Heart right ventricle (tissue), 16 donors: ENCODE data around the gene ELMO1. TPM values are rescaled to one million over a fixed set of nuclear protein-coding genes. Genes with fewer than 3 reads are reported as not detected.

Experiments
- ATAC-seq, 8 donors: fragments of 200-7000 bp; cut with Tn5 transposase; one replicate each; pipeline ENCODE4 v1.9.1; 2020; ENCODE audit warnings: mild to moderate bottlenecking in 8 of 8, moderate library complexity in 8 of 8, moderate number of reproducible peaks in 1 of 8
- DNase-seq, 2 donors: peaks; one replicate each; pipeline ENCODE4 v3.0.0-alpha.2; 2020
- H3K27ac ChIP-seq, 10 donors: fragments of 200-600 bp; sonication (generic) in 2 of 10; one replicate each; pipeline versions ENCODE4 v1.5.0 to v1.8.0; 2020 to 2022; ENCODE audit warnings: mild to moderate bottlenecking in 3 of 10
- H3K27me3 ChIP-seq, 7 donors: fragments of 200-600 bp; one replicate each; pipeline ENCODE4 v1.8.0; 2021 to 2022; ENCODE audit warnings: mild to moderate bottlenecking in 2 of 7
- H3K36me3 ChIP-seq, 9 donors: fragments of 200-600 bp; sonication (generic) in 1 of 9; one replicate each; pipeline versions ENCODE4 v1.5.0 to v1.8.0; 2020 to 2022; ENCODE audit warnings: mild to moderate bottlenecking in 2 of 9
- H3K4me1 ChIP-seq, 9 donors: fragments of 200-600 bp; sonication (generic) in 1 of 9; one replicate each; pipeline versions ENCODE4 v1.5.0 to v1.8.0; 2020 to 2022; ENCODE audit warnings: mild to moderate bottlenecking in 4 of 9
- H3K4me3 ChIP-seq, 10 donors: fragments of 200-600 bp; sonication (generic) in 2 of 10; one replicate each; pipeline versions ENCODE4 v1.5.0 to v1.8.0; 2020 to 2022; ENCODE audit warnings: mild to moderate bottlenecking in 7 of 10, moderate library complexity in 2 of 10
- H3K9me3 ChIP-seq, 11 donors: fragments of 200-600 bp in 10 of 11; sonication (generic) in 2 of 11; one replicate each; pipeline versions ENCODE4 v1.5.0 to v1.8.0; 2013 to 2022; ENCODE audit warnings: mild to moderate bottlenecking in 2 of 11, control low read depth in 1 of 11, moderate library complexity in 1 of 11
- CTCF ChIP-seq, 9 donors: fragments of 200-600 bp; sonication (generic) in 2 of 9; IDR thresholded peaks; one replicate each; pipeline versions ENCODE4 v1.5.0 to v1.8.0; 2021 to 2022; ENCODE audit warnings: antibody characterized with exemption in 9 of 9, mild to moderate bottlenecking in 5 of 9, moderate library complexity in 1 of 9
- WGBS, 2 donors: extraction: QIAGEN DNeasy Blood & Tissue Kit; methylation state at CpG; one replicate each; pipeline ENCODE4 v1.1.7; 2013; ENCODE audit warnings: inconsistent platforms in 1 of 2; 5-methylcytosine and 5-hydroxymethylcytosine counted together
- intact Hi-C, 10 donors: fragments of 100-400 bp; cut with DNase I; formaldehyde crosslinking; loops; one replicate each; pipeline versions ENCODE4 v1.11.1 to v1.14.2; 2022
- long read RNA-seq, 3 donors: library from polyadenylated mRNA; unstranded; transcript quantifications; one replicate each; pipeline ENCODE4 v2.0.0, GENCODE V29; 2020 to 2021
- polyA plus RNA-seq, 2 donors: library from polyadenylated mRNA; stranded (reverse); fragments of 200-250 nt; gene quantifications; one replicate each; pipeline ENCODE4 v1.2.3, GENCODE V29; 2013
- total RNA-seq, 10 donors: library from RNA; stranded (reverse); fragmentation: NEBNext Ultra II Directional in 3 of 10; extraction: Animal tissue kit (Norgen Biotek cat#: 25700) in 3 of 10; gene quantifications; one replicate each; pipeline versions ENCODE4 v1.2.1 to v1.2.4, GENCODE V29; 2021 to 2023
- donor health status: Arrhythmogenic right ventricular cardiomyopathy.
- donor health status: ischemic (EF 13 %, LVEDD 7.1; RV severe dilation, severe dysfunction).
- donor health status: healthy with polysubstance abuse.
- donor health status: DM: no; HTN: yes; CAD: no.
- donor health status: DM: no; HTN: no; CAD: no.
- donor health status: ischemic (EF 25% LVEDD 6.9; RV normal size, moderate dysfunction).
- donor health status: ischemic (EF 25% LVEDD 5.7; RV mildly dilated, moderate dysfunction).
- donor health status: healthy.
- donor health status: DM: yes; HTN: yes; CAD: no.
- donor health status: Ischemic cardiomyopathy.
- donor health status: ischemic (EF 35%, LVEDD 5.7; RV mildly dilated, moderate dysfunction).
- donor health status: nonischemic (EF 11% LVEDD 7.7; RV severe dilation, severe dysfunction).
- donor health status: DM: yes; HTN: yes; CAD: no.
- donor health status: PGD.
- donor health status: ischemic (EF 29% LVEDD 5.4; RV normal size, mild dysfunction).
- donor health status: nonischemic (EF 23%, LVEDD 6.1; RV moderate dilation, normal function).

ELMO1 gene, protein sequence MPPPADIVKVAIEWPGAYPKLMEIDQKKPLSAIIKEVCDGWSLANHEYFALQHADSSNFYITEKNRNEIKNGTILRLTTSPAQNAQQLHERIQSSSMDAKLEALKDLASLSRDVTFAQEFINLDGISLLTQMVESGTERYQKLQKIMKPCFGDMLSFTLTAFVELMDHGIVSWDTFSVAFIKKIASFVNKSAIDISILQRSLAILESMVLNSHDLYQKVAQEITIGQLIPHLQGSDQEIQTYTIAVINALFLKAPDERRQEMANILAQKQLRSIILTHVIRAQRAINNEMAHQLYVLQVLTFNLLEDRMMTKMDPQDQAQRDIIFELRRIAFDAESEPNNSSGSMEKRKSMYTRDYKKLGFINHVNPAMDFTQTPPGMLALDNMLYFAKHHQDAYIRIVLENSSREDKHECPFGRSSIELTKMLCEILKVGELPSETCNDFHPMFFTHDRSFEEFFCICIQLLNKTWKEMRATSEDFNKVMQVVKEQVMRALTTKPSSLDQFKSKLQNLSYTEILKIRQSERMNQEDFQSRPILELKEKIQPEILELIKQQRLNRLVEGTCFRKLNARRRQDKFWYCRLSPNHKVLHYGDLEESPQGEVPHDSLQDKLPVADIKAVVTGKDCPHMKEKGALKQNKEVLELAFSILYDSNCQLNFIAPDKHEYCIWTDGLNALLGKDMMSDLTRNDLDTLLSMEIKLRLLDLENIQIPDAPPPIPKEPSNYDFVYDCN
- total RNA-seq, result 10 to 100 TPM in 9 of 10 donors, 1 to 10 TPM in 1; 8.8 to 18.0 (median 14.0) TPM
- 10 to 100 TPM in 1 of 2 donors, 1 to 10 TPM in 1; 8.5 to 14.3 TPM for polyA plus RNA-seq
- long read RNA-seq, donor 1, full-length matches to known transcripts, result 3 of 7 reads
- long read RNA-seq, donor 1, partial matches to known transcripts, result 2 of 7 reads
- long read RNA-seq, donor 1, other reads (novel, unspliced or antisense), result 2 of 7 reads
- long read RNA-seq, donor 2, full-length matches to known transcripts, result 3 of 7 reads
- long read RNA-seq, donor 2, partial matches to known transcripts, result 0 of 7 reads
- long read RNA-seq, donor 2, other reads (novel, unspliced or antisense), result 4 of 7 reads
- long read RNA-seq, donor 3, full-length matches to known transcripts, result 6 of 17 reads
- long read RNA-seq, donor 3, partial matches to known transcripts, result 5 of 17 reads
- long read RNA-seq, donor 3, other reads (novel, unspliced or antisense), result 6 of 17 reads

DNA sequence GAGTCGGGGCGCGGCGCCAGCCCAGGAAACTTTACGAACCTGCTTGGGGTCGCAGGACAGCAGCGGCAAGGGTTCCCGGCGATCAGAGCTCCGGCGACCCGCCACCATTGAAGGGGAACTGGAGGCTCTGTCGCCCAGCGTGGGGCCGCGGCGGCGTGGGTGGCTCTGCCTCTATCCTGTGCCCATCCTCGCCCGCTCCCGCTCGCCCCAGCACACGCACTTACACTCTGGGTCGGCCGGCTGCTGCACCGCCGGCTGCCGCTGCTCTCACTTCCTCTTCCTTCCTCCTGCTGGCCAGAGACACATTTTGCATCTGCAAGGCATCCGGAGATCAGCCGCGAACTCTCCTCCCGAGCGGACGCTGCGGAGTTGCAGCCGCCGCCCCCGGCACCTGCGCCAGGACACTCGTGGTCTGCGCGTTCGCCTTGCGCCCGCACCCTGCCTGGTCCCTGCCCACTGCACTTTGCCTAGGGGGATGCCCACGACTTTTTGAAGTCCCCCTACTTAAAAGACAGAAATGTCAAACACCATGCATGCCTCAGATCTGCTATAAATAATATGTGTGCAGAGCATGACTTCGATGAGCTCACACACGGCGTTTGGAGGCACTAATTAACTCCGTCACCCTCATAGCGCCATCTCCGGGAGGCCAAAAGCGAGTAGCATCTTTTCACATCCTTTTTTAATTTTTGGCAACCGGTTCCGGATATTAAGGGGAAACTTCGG, at the start of gene ELMO1:
Gene ELMO1 (minus strand): TSS at position 229 of the 726 bp plus-strand sequence. CDS start 106,174 bp downstream, outside the sequence.
- Histone ChIP-seq H3K27ac (peak within 1 kb of the TSS; percentile 82 to 98 (median 94)), H3K4me3 (peak within 1 kb of the TSS; percentile 59 to 86 (median 78)), H3K9me3 (no peaks in the 10 kb centered on the region), H3K4me1 (peaks cover 0 to 47% (median 20%) of the 10 kb centered on the region in 9 donors), H3K36me3 (peaks cover 0 to 4% (median 0%) of the 10 kb centered on the region in 9 donors), H3K27me3 (peaks cover 0 to 22% (median 0%) of the 10 kb centered on the region in 7 donors)
- TF ChIP-seq CTCF (IDR thresholded peaks at IDR 0.05), result peak in 8 of 9 donors; percentile 20 to 63 (median 51)
- DNase-seq (peak; percentile 76 to 79), ATAC-seq (peak; percentile 77 to 89 (median 85))
- 0 to 1% methylated on average over 52 to 56 of the region's 56 CpGs for WGBS, 2 donors
- intact Hi-C loops, result loop anchor here in 8 of 10 donors (1.0 to 10.0 kb wide), 12 partner anchors 41 to 241 kb away; no protein-coding TSS in a partner anchor

GRCh38 chr7:37497576-37497975, 48.9 kb upstream of the ELMO1 start:
- no peak for ATAC-seq
- TF ChIP-seq CTCF (IDR thresholded peaks at IDR 0.05), result no peak
- Histone ChIP-seq H3K27ac (no peak overlapping the region), H3K36me3 (no peaks in the 10 kb centered on the region), H3K4me3 (no peak overlapping the region), H3K9me3 (no peaks in the 10 kb centered on the region), H3K4me1 (no peaks in the 10 kb centered on the region), H3K27me3 (no peaks in the 10 kb centered on the region)
- 86 to 88% methylated on average over 6 of the region's 6 CpGs for WGBS, 2 donors
- no peak for DNase-seq
- intact Hi-C loops, result loop anchor here (5.0 to 10.0 kb wide), 6 partner anchors 140 to 290 kb away; no protein-coding TSS in a partner anchor

- Histone ChIP-seq H3K27me3 (no peaks in the 10 kb centered on the region), H3K27ac (no peak overlapping the region), H3K4me3 (no peak overlapping the region), H3K4me1 (no peaks in the 10 kb centered on the region), H3K36me3 (no peaks in the 10 kb centered on the region), H3K9me3 (no peaks in the 10 kb centered on the region)
- peak; percentile 72 to 86 (median 78) for TF ChIP-seq CTCF (IDR thresholded peaks at IDR 0.05)
- WGBS, 2 donors, result 65 to 66% methylated on average over 4 of the region's 4 CpGs
- ATAC-seq (peak in 1 of 8 donors; percentile 37), DNase-seq (no peak)
- intact Hi-C loops, result loop anchor here (5.0 to 10.0 kb wide), 6 partner anchors 138 to 288 kb away; no protein-coding TSS in a partner anchor
Measured at GRCh38 chr7:37495574-37496184, 47.0 kb upstream of the ELMO1 start.
